Melanocyte of skin (primary cell): ENCODE results near the gene FAXC. TPM values are rescaled to one million over a fixed set of nuclear protein-coding genes. Genes with fewer than 3 reads are reported as not detected.

Source experiments
- total RNA-seq, 2 donors: library from RNA; depleted of rRNA; stranded (reverse); fragments of >200 nt; gene quantifications; 2 replicates each; pipeline ENCODE4 v1.2.3, GENCODE V29; 2012

The FAXC gene
- total RNA-seq: 10 to 100 TPM in 1 of 2 donors, 1 to 10 TPM in 1; 8.6 to 20.6 TPM

DNA sequence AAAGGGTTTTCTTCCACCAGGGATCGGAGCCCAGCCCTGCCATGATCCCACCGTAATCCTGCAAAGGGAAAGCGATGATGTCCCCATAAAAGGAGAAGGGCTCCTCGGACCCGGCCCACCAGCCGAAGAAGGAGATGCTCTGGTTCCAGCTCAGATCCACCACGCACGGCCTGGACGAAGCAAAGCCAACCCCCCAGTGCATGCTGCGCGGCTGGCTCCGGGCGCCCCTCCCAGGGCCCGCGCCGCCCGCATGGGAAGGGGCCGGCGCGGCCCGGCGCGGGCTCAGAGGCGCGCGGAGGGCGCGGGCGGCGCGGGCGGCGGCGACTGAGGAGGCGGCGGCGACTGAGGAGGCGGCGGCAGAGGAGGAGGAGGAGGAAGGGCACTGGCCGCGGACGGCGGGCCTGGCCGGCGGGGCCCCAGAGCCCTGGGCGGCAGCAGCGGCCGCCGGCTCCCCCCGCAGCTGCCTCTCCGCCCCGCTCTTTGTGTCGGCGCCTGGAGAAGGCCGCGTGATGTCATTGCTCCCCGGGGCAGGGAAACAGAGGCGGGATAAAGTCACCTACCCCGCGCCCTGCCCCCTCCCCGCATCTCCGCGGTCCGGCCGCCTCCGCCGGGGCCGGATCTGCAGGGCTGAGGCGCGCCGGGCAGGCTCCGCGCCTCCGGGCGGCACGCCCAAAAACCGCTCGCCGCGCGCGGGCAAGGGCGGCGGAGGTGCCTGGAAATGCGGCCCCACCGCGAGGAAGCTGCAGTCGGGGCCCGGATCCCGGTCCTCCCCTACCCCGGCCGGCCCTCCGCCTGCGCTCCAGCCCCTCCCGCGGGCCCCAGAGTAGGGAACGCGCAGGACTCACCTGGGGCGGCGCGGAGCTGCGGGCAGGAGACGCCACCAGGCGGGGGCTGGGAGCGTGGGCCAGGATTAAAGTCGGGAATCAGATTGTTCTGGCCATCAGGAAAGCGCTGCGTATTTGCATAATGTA lies at the start of gene FAXC:
TSS of gene FAXC (minus strand) at position 504 of the 971 bp plus-strand sequence. CDS start at position 202, 302 bp downstream.

DNA sequence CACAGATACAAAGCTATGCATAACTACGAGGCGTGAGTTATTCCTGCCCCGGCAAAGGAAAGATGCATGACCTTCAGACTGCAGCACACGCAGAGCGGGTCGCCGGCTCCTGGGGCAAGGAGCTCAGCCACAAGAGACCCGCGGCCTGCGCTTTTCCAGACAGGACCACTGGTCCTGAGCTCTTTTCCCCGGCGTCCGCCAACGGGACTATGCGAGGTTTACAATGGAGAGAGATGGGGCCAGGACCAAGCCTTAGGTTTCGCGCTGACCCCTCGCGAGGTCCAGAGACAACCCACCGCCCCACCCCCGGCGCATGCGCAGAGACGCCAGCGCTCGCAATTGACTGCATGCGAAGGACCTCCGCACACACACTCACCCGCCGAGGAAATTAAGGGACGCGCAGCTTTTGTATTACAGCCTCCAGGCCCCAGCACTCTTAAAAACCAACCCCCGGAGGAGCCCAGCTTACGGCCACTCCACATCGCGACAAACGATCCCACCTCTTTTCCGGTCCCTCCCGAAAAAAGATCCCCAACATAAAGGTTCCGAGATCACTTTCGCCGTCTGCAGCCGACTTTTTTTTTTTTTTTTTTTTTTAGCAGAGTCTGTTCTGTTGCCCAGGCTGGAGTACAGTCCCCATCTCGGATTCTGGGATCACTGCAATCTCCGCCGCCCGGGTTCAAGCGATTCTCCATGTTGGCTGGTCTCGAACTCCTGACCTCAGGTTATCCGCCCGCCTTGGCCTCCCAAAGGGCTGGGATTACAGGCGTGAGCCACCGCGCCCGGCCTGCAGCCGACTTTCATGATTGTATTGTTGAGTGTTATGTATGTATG lies 44.4 kb upstream of the FAXC start, which contains the start of gene COQ3:
TSS of gene COQ3 (minus strand) at position 498 of the 834 bp plus-strand sequence. CDS start at position 482, 16 bp downstream.

Other genes with a start within 250 kb of the FAXC start
- 10 to 100 TPM in 1 of 2 donors, 1 to 10 TPM in 1; 6.2 to 11.7 TPM for gene COQ3, start 44.5 kb upstream of the FAXC start, total RNA-seq
- gene PNISR, start 75.6 kb upstream of the FAXC start, total RNA-seq: 10 to 100 TPM; 48.0 to 56.4 TPM
- 10 to 100 TPM; 15.7 to 23.1 TPM for gene USP45, start 165.7 kb upstream of the FAXC start, total RNA-seq
- 10 to 100 TPM; 56.1 to 87.2 TPM for gene CCNC, start 219.0 kb upstream of the FAXC start, total RNA-seq